ENCODE data around the gene FANCC. TPM values are rescaled to one million over a fixed set of nuclear protein-coding genes. Genes with fewer than 3 reads are reported as not detected.

Gene FANCC
- total and polyA plus RNA-seq, 2 of the 4 experiments (the other 2 are of a cell fraction): 4.7 to 6.3 TPM

GRCh38 chr9:95098391-95098921 is 219.1 kb downstream of the FANCC start:
- H3K36me3 ChIP-seq (ENCODE audit: control insufficient read depth, insufficient read depth, low read length): peaks cover 27% of the 10 kb centered on the region
- TF ChIP-seq CEBPB (IDR thresholded peaks at IDR 0.05; ENCODE audit: low read depth, low read length): no peak
- TF ChIP-seq MAFK (IDR thresholded peaks at IDR 0.05; ENCODE audit: low read depth, low read length): no peak
- no peak for TF ChIP-seq BHLHE40 (IDR thresholded peaks at IDR 0.05; ENCODE audit: low read depth, low read length)
- H4K8ac ChIP-seq (ENCODE audit: low read depth in 2 of 2, low read length in 2 of 2): no peak overlapping the region
- no peak overlapping the region for H3K27ac ChIP-seq (ENCODE audit: insufficient read depth, low read length)
- H3K79me1 ChIP-seq (ENCODE audit: low read depth in 1 of 2, low read length in 2 of 2): peaks cover 8 to 46% of the 10 kb centered on the region in 2 experiments
- H4K5ac ChIP-seq (ENCODE audit: low read depth, low read length): no peak overlapping the region
- H3K14ac ChIP-seq (replicated peaks; ENCODE audit: low read depth, low read length): no peak overlapping the region
- in situ Hi-C loops (cut with MboI; ENCODE audit: low sequenced_read_pairs) (no loop called here), intact Hi-C loops (cut with micrococcal nuclease) (no loop called here), dilution Hi-C loops (cut with HindIII; ENCODE audit: low sequenced_read_pairs, unreplicated experiment) (no loop called here)
- H2AK9ac ChIP-seq (replicated peaks; ENCODE audit: low read depth, low read length, poor library complexity): no peak overlapping the region
- H3K9me1 ChIP-seq (ENCODE audit: insufficient read depth, low read length): peaks cover 26% of the 10 kb centered on the region
- CTCF ChIA-PET: interaction anchor here (0.6 to 0.7 kb wide), 2 partner anchors 35 to 316 kb away, joined by 3 read pairs; no protein-coding TSS in a partner anchor
- H3K56ac ChIP-seq (ENCODE audit: extremely low read depth, insufficient read depth, low read length): no peak overlapping the region
- peaks cover 4% of the 10 kb centered on the region; the same call in 1 of the 2 replicates for H4K20me1 ChIP-seq (ENCODE audit: insufficient read depth, low read length)
- no peak overlapping the region for H3K18ac ChIP-seq (ENCODE audit: low read depth, low read length)
- no peak for DNase-seq
- no peak overlapping the region for H3K9ac ChIP-seq (ENCODE audit: low read depth, low read length)
- BruUV-seq (replicated peaks): no TSS peak
- H2AK5ac ChIP-seq (ENCODE audit: low read depth, low read length): peak overlapping the region; percentile 35
- no peak overlapping the region for H2BK20ac ChIP-seq (ENCODE audit: low read depth, low read length)
- H3K23ac ChIP-seq (ENCODE audit: low read depth, low read length): no peak overlapping the region
- no peaks in the 10 kb centered on the region for H3K27me3 ChIP-seq (ENCODE audit: control insufficient read depth, insufficient read depth, low read length)
- peaks cover 16% of the 10 kb centered on the region for H3K4me1 ChIP-seq (ENCODE audit: control insufficient read depth, insufficient read depth, low read length)
- 64% methylated on average over 5 of the region's 12 CpGs; no CpG with 5 or more reads in 1 of the 2 experiments for WGBS, 2 experiments (ENCODE audit: extremely low coverage in 2 of 2, insufficient read length in 1 of 2)
- no peak overlapping the region for H2AFZ ChIP-seq (replicated peaks; ENCODE audit: low read length, poor library complexity)
- H2BK5ac ChIP-seq (ENCODE audit: low read depth, low read length, poor library complexity, severe bottlenecking): no peak overlapping the region
- POLR2A ChIA-PET (ENCODE audit: unreplicated experiment): no interaction called here
- no peak overlapping the region for H2BK120ac ChIP-seq (ENCODE audit: low read depth, low read length)
- no peaks in the 10 kb centered on the region for H3K9me3 ChIP-seq (ENCODE audit: control insufficient read depth, insufficient read depth, low read length)
- no peak overlapping the region for H3K4me3 ChIP-seq (ENCODE audit: insufficient read depth, low read depth, low read length)
- H3K4me2 ChIP-seq (ENCODE audit: low read depth, low read length): no peak overlapping the region
- peak; percentile 33; the same call in 1 of the 2 replicates for ATAC-seq (ENCODE audit: low read depth)
- no peak overlapping the region for H2BK15ac ChIP-seq (ENCODE audit: low read depth, low read length)
- H4K91ac ChIP-seq (ENCODE audit: insufficient read depth, low read depth, low read length): no peak overlapping the region
- no peak overlapping the region for H3K4ac ChIP-seq (ENCODE audit: low read depth, low read length)

Data from IMR-90 (cell line).